CD4-positive, CD25-positive, alpha-beta regulatory T cell (primary cell): Measurements from ENCODE around the gene BRPF3. TPM values are rescaled to one million over a fixed set of nuclear protein-coding genes. Genes with fewer than 3 reads are reported as not detected.

ENCODE experiments used
- polyA plus RNA-seq, 4 donors: library from polyadenylated mRNA; unstranded; fragments of 300-500 nt; fragmentation: Illumina TruSeq; gene quantifications; one replicate each; pipeline ENCODE4 v1.2.3, GENCODE V29; 2021
- total RNA-seq: library from RNA; stranded (reverse); gene quantifications from one replicate; pipeline ENCODE4 v1.2.3, GENCODE V29; 2022

BRPF3 gene
- total and polyA plus RNA-seq, 5 donors from 2014 or later = 3.2 to 37.7 (median 4.4) TPM

Other genes with a start within 250 kb of the BRPF3 start
- not detected for gene SLC26A8, start 172.1 kb upstream of the BRPF3 start, total RNA-seq
- gene SLC26A8, start 172.1 kb upstream of the BRPF3 start, polyA plus RNA-seq = not detected
- 62.5 TPM for gene MAPK14, start 168.9 kb upstream of the BRPF3 start, total RNA-seq
- gene MAPK14, start 168.9 kb upstream of the BRPF3 start, polyA plus RNA-seq = 10 to 100 TPM; 44.6 to 65.0 (median 53.7) TPM
- gene MAPK13, start 66.2 kb upstream of the BRPF3 start, total RNA-seq = 68.7 TPM
- gene MAPK13, start 66.2 kb upstream of the BRPF3 start, polyA plus RNA-seq = 10 to 100 TPM; 60.7 to 75.8 (median 69.8) TPM
- 0.25 TPM for gene PNPLA1, start 73.3 kb downstream of the BRPF3 start, total RNA-seq
- not detected for gene PNPLA1, start 73.3 kb downstream of the BRPF3 start, polyA plus RNA-seq
- gene BNIP5, start 140.1 kb downstream of the BRPF3 start, total RNA-seq = not detected
- gene BNIP5, start 140.1 kb downstream of the BRPF3 start, polyA plus RNA-seq = not detected
- gene ETV7, start 190.9 kb downstream of the BRPF3 start, total RNA-seq = 6.3 TPM
- 10 to 100 TPM in 2 of 4 donors, 1 to 10 TPM in 2; 5.3 to 16.1 (median 9.5) TPM for gene ETV7, start 190.9 kb downstream of the BRPF3 start, polyA plus RNA-seq
- 0.37 TPM for gene PXT1, start 246.1 kb downstream of the BRPF3 start, total RNA-seq
- under 1 TPM in 2 of 4 donors, not detected in 2; 0.08 to 0.09 TPM for gene PXT1, start 246.1 kb downstream of the BRPF3 start, polyA plus RNA-seq
- gene KCTD20, start 246.3 kb downstream of the BRPF3 start, total RNA-seq = 41.7 TPM
- gene KCTD20, start 246.3 kb downstream of the BRPF3 start, polyA plus RNA-seq = 10 to 100 TPM; 35.4 to 47.8 (median 40.1) TPM